HCT116 (cell line): ENCODE measurements around the gene SPATS2L. TPM values are rescaled to one million over a fixed set of nuclear protein-coding genes. Genes with fewer than 3 reads are reported as not detected.

Experiments used
- ATAC-seq: fragments of 200-7000 bp; cut with Tn5 transposase; 2 replicates; pipeline ENCODE4 v1.9.1; 2020; ENCODE audit warnings: mild to moderate bottlenecking, moderate library complexity
- BruUV-seq: library from RNA; stranded (reverse); fragments of 400-500 nt; replicated peaks from 2 replicates; lab custom pipeline; 2021; lab: Mats Ljungman, UMichigan
- CTCF ChIA-PET: fragments of 300-600 bp; sonication (Branson Sonifier 250); formaldehyde crosslinking; loops from one replicate; lab custom pipeline; 2021; ENCODE audit warnings: antibody characterized with exemption; lab: Charles Lee
- POLR2A ChIA-PET: fragments of 300-600, 350-600 bp; sonication (Branson Sonifier 250); formaldehyde crosslinking; loops from one replicate; lab custom pipeline; 2021; ENCODE audit warnings: antibody characterized with exemption; lab: Charles Lee
- RAD21 ChIA-PET, 2 experiments: fragments of 300-600 bp; sonication (Branson Sonifier 250); formaldehyde crosslinking; loops; one replicate each; lab custom pipeline; 2023; ENCODE audit warnings: low total read pairs in 2 of 2; ENCODE audit not compliant: uncharacterized antibody in 2 of 2, unreplicated experiment in 2 of 2, low non-redundant PET in 1 of 2; lab: Charles Lee
- DNase-seq: peaks from one replicate; pipeline ENCODE4 v3.0.0-alpha.2; 2010; ENCODE audit warnings: low read depth, low spot score
- H2AFZ ChIP-seq: fragments of 200-600 bp; shearing (Covaris generic), sonication (generic); 2 replicates; pipeline ENCODE4 v1.6.1; 2017; ENCODE audit warnings: low read depth, mixed run types, mixed read lengths, antibody characterized with exemption, low read length; ENCODE audit not compliant: poor library complexity, severe bottlenecking
- H3K27ac ChIP-seq: 2 replicates; pipeline ENCODE4 v1.5.1; 2012; ENCODE audit warnings: low read depth, low read length
- H3K27me3 ChIP-seq: fragments of 200-600 bp; sonication (generic); 2 replicates; pipeline ENCODE4 v1.6.1; 2016; ENCODE audit warnings: mixed run types, low read length, mixed read lengths; ENCODE audit not compliant: insufficient read depth
- H3K36me3 ChIP-seq, 2 experiments: fragments of 200-500 bp in 1 of 2; fragments of 200-600 bp in 1 of 2; sonication (Bioruptor generic) in 1 of 2; sonication (generic) in 1 of 2; 2 replicates each; pipeline versions ENCODE4 v1.5.1 to v1.6.1; 2014 to 2016; ENCODE audit warnings: low read length in 2 of 2, inconsistent platforms in 1 of 2, mixed read lengths in 1 of 2, mixed run types in 1 of 2; ENCODE audit not compliant: insufficient read depth in 2 of 2, control insufficient read depth in 1 of 2
- H3K4me1 ChIP-seq, 2 experiments: fragments of 200-600 bp in 1 of 2; sonication (generic) in 1 of 2; 2 replicates each; pipeline versions ENCODE4 v1.5.1 to v1.6.1; 2012 to 2017; ENCODE audit warnings: low read length in 2 of 2, inconsistent platforms in 1 of 2, mild to moderate bottlenecking in 1 of 2, mixed read lengths in 1 of 2, mixed run types in 1 of 2, moderate library complexity in 1 of 2; ENCODE audit not compliant: insufficient read depth in 2 of 2, control insufficient read depth in 1 of 2
- H3K4me2 ChIP-seq: fragments of 200-600 bp; sonication (generic); 2 replicates; pipeline ENCODE4 v1.6.1; 2017; ENCODE audit warnings: mixed run types, low read length, mixed read lengths
- H3K4me3 ChIP-seq, 2 experiments: fragments of 200-600 bp in 1 of 2; sonication (generic) in 1 of 2; replicated peaks in 1 of 2; 2 replicates each; pipeline ENCODE4 v1.5.1; 2011 to 2016; ENCODE audit warnings: low read length in 2 of 2, control low read depth in 1 of 2, low read depth in 1 of 2, mild to moderate bottlenecking in 1 of 2, mixed read lengths in 1 of 2, mixed run types in 1 of 2
- H3K79me2 ChIP-seq: fragments of 200-600 bp; sonication (generic); 2 replicates; pipeline ENCODE4 v1.6.1; 2017; ENCODE audit warnings: mild to moderate bottlenecking, mixed run types, low read length, moderate library complexity, mixed read lengths; ENCODE audit not compliant: insufficient read depth
- H3K9ac ChIP-seq: fragments of 200-600 bp; sonication (generic); 2 replicates; pipeline ENCODE4 v1.6.1; 2016; ENCODE audit warnings: low read length, mixed read lengths
- H3K9me2 ChIP-seq: fragments of 200-600 bp; sonication (generic), shearing (Covaris generic); 2 replicates; pipeline ENCODE4 v1.6.1; 2017; ENCODE audit warnings: mixed run types, mild to moderate bottlenecking, moderate library complexity; ENCODE audit not compliant: insufficient read depth
- H3K9me3 ChIP-seq, 2 experiments: fragments of 200-500 bp in 1 of 2; fragments of 200-600 bp in 1 of 2; sonication (Bioruptor generic) in 1 of 2; sonication (generic) in 1 of 2; 2 replicates each; pipeline ENCODE4 v1.6.1; 2014 to 2017; ENCODE audit warnings: low read length in 2 of 2, mixed read lengths in 2 of 2, inconsistent platforms in 1 of 2, low read depth in 1 of 2, mild to moderate bottlenecking in 1 of 2, mixed run types in 1 of 2, moderate library complexity in 1 of 2; ENCODE audit not compliant: control insufficient read depth in 1 of 2, insufficient read depth in 1 of 2
- H4K20me1 ChIP-seq: fragments of 200-600 bp; sonication (generic), shearing (Covaris generic); 2 replicates; pipeline ENCODE4 v1.6.1; 2017; ENCODE audit warnings: mixed run types, mild to moderate bottlenecking, moderate library complexity; ENCODE audit not compliant: insufficient read depth
- CBX3 ChIP-seq: IDR thresholded peaks from 2 replicates; pipeline ENCODE4 v1.6.1; 2012; ENCODE audit warnings: low read depth
- CEBPB ChIP-seq: IDR thresholded peaks from 2 replicates; pipeline ENCODE4 v1.6.1; 2012; ENCODE audit warnings: low read depth
- CTCF ChIP-seq, 3 experiments: fragments of 200-600 bp in 1 of 3; sonication (generic) in 1 of 3; IDR thresholded peaks in 2 of 3; conservative IDR thresholded peaks in 1 of 3; 2 replicates each; pipeline ENCODE4 v1.5.1; 2012 to 2017; ENCODE audit warnings: low read depth in 2 of 3, low read length in 2 of 3, antibody characterized with exemption in 1 of 3, borderline replicate concordance in 1 of 3, control low read depth in 1 of 3, mild to moderate bottlenecking in 1 of 3, mixed read lengths in 1 of 3, mixed run types in 1 of 3, moderate library complexity in 1 of 3; ENCODE audit not compliant: insufficient read depth in 1 of 3
- EGR1 ChIP-seq: IDR thresholded peaks from 2 replicates; pipeline ENCODE4 v1.6.1; 2012; ENCODE audit warnings: low read depth
- ELF1 ChIP-seq: IDR thresholded peaks from 2 replicates; pipeline ENCODE4 v1.6.1; 2012; ENCODE audit warnings: low read depth, borderline replicate concordance
- EZH2 ChIP-seq: fragments of 200-600 bp; sonication (generic); IDR thresholded peaks from 2 replicates; pipeline ENCODE4 v1.6.1; 2017; ENCODE audit warnings: antibody characterized with exemption, mixed run types
- FOSL1 ChIP-seq: IDR thresholded peaks from 2 replicates; pipeline ENCODE4 v1.6.1; 2012; ENCODE audit warnings: low read depth
- MAX ChIP-seq: IDR thresholded peaks from 2 replicates; pipeline ENCODE4 v1.6.1; 2012
- POLR2A ChIP-seq: IDR thresholded peaks from 2 replicates; pipeline ENCODE4 v1.7.0; 2011; ENCODE audit warnings: borderline replicate concordance; ENCODE audit not compliant: insufficient read depth, insufficient read length; ENCODE audit errors: extremely low read depth
- POLR2AphosphoS5 ChIP-seq: IDR thresholded peaks from 2 replicates; pipeline ENCODE4 v1.6.1; 2011; ENCODE audit warnings: mild to moderate bottlenecking, low read depth, low read length, moderate library complexity
- REST ChIP-seq: IDR thresholded peaks from 2 replicates; pipeline ENCODE4 v1.6.1; 2012; ENCODE audit warnings: low read depth
- SP1 ChIP-seq: IDR thresholded peaks from 2 replicates; pipeline ENCODE4 v1.6.1; 2012; ENCODE audit warnings: low read depth
- SRF ChIP-seq: IDR thresholded peaks from 2 replicates; pipeline ENCODE4 v1.6.1; 2012; ENCODE audit warnings: low read depth
- ZNF274 ChIP-seq: fragments of 200-500 bp; sonication (Bioruptor generic); IDR thresholded peaks from 2 replicates; pipeline ENCODE4 v1.6.1; 2014; ENCODE audit warnings: mild to moderate bottlenecking, low read depth, low read length, inconsistent platforms
- intact Hi-C: fragments of 100-400 bp; cut with micrococcal nuclease; formaldehyde crosslinking; loops from 2 replicates; pipeline ENCODE4 v1.10.0; 2022
- total RNA-seq: library from RNA; stranded (reverse); gene quantifications from one replicate; pipeline ENCODE4 v1.2.1, GENCODE V29; 2021; ENCODE audit not compliant: unreplicated experiment

SPATS2L gene
- total RNA-seq, 1 experiment from 2014 or later: 87.1 TPM

GRCh38 chr2:200443916-200444315 is 137.4 kb downstream of the SPATS2L start:
- Histone ChIP-seq H3K9ac (no peak overlapping the region), H3K4me3 (no peak overlapping the region), H3K4me1 (no peaks in the 10 kb centered on the region), H3K4me2 (no peak overlapping the region), H3K79me2 (no peaks in the 10 kb centered on the region), H4K20me1 (no peaks in the 10 kb centered on the region), H3K9me3 (no peaks in the 10 kb centered on the region), H3K27ac (no peak overlapping the region), H2AFZ (no peak overlapping the region), H3K27me3 (no peaks in the 10 kb centered on the region), H3K36me3 (peaks cover 0 to 7% of the 10 kb centered on the region in 2 experiments; a peak in 2 of 4 replicates), H3K9me2 (no peaks in the 10 kb centered on the region)
- DNase-seq: no peak
- CTCF ChIA-PET: no interaction called here
- RAD21 ChIA-PET: no interaction called here
- no peak for ATAC-seq
- TF ChIP-seq REST: no peak
- TF ChIP-seq SRF: no peak
- no peak for TF ChIP-seq FOSL1
- no peak for TF ChIP-seq EGR1
- no peak for TF ChIP-seq MAX
- no peak for TF ChIP-seq CBX3
- TF ChIP-seq POLR2A: no peak
- TF ChIP-seq POLR2AphosphoS5: no peak
- no peak for TF ChIP-seq EZH2
- TF ChIP-seq ELF1: no peak
- no peak for TF ChIP-seq ZNF274
- TF ChIP-seq SP1: no peak
- TF ChIP-seq CEBPB: no peak
- no peak for TF ChIP-seq CTCF (IDR thresholded peaks at IDR 0.05 in 2 of 3, conservative IDR thresholded peaks at IDR 0.05 in 1 of 3; ENCODE audit: borderline replicate concordance in 1 of 3, insufficient read depth in 1 of 3, low read depth in 2 of 3, low read length in 2 of 3)
- POLR2A ChIA-PET: no interaction called here
- intact Hi-C loops: no loop called here
- no TSS peak for BruUV-seq
